K562 (cell line): ENCODE data around the gene LEPR. TPM values are rescaled to one million over a fixed set of nuclear protein-coding genes. Genes with fewer than 3 reads are reported as not detected.

Experiments used
- ARID3B ChIP-seq: fragments of 250-450 bp; sonication (Bioruptor Pico); IDR thresholded peaks from 2 replicates; pipeline ENCODE4 v1.4.0; 2020; ENCODE audit warnings: borderline replicate concordance
- ETV5 ChIP-seq: sonication (generic); formaldehyde crosslinking; IDR thresholded peaks from 2 replicates; pipeline ENCODE4 v1.4.0; 2020; ENCODE audit warnings: low read depth, mild to moderate bottlenecking, missing genetic modification reagents
- GATAD2B ChIP-seq: fragments of 450-650 bp; IDR thresholded peaks from 2 replicates; pipeline ENCODE4 v1.6.1; 2017; ENCODE audit warnings: mild to moderate bottlenecking, borderline replicate concordance
- HDAC1 ChIP-seq, 2 experiments: fragments of 450-650 bp; IDR thresholded peaks; 2 replicates each; pipeline ENCODE4 v1.6.1; 2016 to 2017; ENCODE audit warnings: inconsistent platforms in 1 of 2, mild to moderate bottlenecking in 1 of 2, moderate library complexity in 1 of 2
- HDAC6 ChIP-seq: IDR thresholded peaks from 2 replicates; pipeline ENCODE4 v1.6.1; 2012; ENCODE audit warnings: low read depth, mild to moderate bottlenecking, control low read depth, inconsistent platforms, low read length, moderate library complexity
- HMG20A ChIP-seq: fragments of 450-650 bp; formaldehyde crosslinking; conservative IDR thresholded peaks from 2 replicates; pipeline ENCODE4 v1.4.0; 2020; ENCODE audit warnings: mild to moderate bottlenecking, mixed read lengths
- MBD1 ChIP-seq: fragments of 250-450 bp; sonication (Bioruptor Pico); IDR thresholded peaks from 2 replicates; pipeline ENCODE4 v1.8.0; 2022; ENCODE audit warnings: inconsistent platforms
- NR2F6 ChIP-seq: fragments of 450-650 bp; formaldehyde crosslinking; IDR thresholded peaks from 2 replicates; pipeline ENCODE4 v1.4.0; 2020; ENCODE audit warnings: mild to moderate bottlenecking
- NR3C1 ChIP-seq: sonication (generic); formaldehyde crosslinking; IDR thresholded peaks from 2 replicates; pipeline ENCODE4 v1.8.1; 2022; ENCODE audit warnings: missing genetic modification reagents
- RAD51 ChIP-seq: fragments of 450-650 bp; IDR thresholded peaks from 2 replicates; pipeline ENCODE4 v1.7.1; 2016; ENCODE audit warnings: low read depth, mild to moderate bottlenecking, borderline replicate concordance
- SP1 ChIP-seq: sonication (generic); formaldehyde crosslinking; IDR thresholded peaks from 2 replicates; pipeline ENCODE4 v1.8.1; 2022; ENCODE audit warnings: mild to moderate bottlenecking, missing genetic modification reagents
- ZBTB26 ChIP-seq: fragments of 450-650 bp; formaldehyde crosslinking; IDR thresholded peaks from 2 replicates; pipeline ENCODE4 v1.4.0; 2022; ENCODE audit warnings: missing genetic modification characterization
- ZNF212 ChIP-seq: fragments of 450-650 bp; formaldehyde crosslinking; IDR thresholded peaks from 2 replicates; pipeline ENCODE4 v1.4.0; 2020; ENCODE audit warnings: mild to moderate bottlenecking
- ZNF57 ChIP-seq: fragments of 450-650 bp; formaldehyde crosslinking; IDR thresholded peaks from 2 replicates; pipeline ENCODE4 v1.4.0; 2020; ENCODE audit warnings: mild to moderate bottlenecking, moderate library complexity
- ZNF592 ChIP-seq: fragments of 450-650 bp; IDR thresholded peaks from 2 replicates; pipeline ENCODE4 v1.6.1; 2017; ENCODE audit warnings: antibody characterized with exemption, mild to moderate bottlenecking
- ZNF764 ChIP-seq: fragments of 250-450 bp; sonication (Bioruptor Pico); IDR thresholded peaks from 2 replicates; pipeline ENCODE4 v1.4.0; 2020; ENCODE audit warnings: low read depth, mild to moderate bottlenecking, moderate library complexity
- ZNF79 ChIP-seq: fragments of 250-450 bp; sonication (Bioruptor Pico); IDR thresholded peaks from 2 replicates; pipeline ENCODE4 v1.4.0; 2020; ENCODE audit warnings: low read depth, mild to moderate bottlenecking, moderate library complexity
- ZNF830 ChIP-seq: fragments of 250-450 bp; sonication (Bioruptor Pico); IDR thresholded peaks from 2 replicates; pipeline ENCODE4 v1.5.0; 2021; ENCODE audit warnings: mild to moderate bottlenecking
- polyA plus RNA-seq, 8 experiments: library from polyadenylated mRNA; depleted of rRNA in 4 of 8; stranded (reverse) in 5 of 8; unstranded in 3 of 8; fragments of >200 nt; fragmentation: Nextera tagmentation in 2 of 8; fragmentation: Illumina TruSeq in 1 of 8; extraction: Ambion mirVana in 2 of 8; extraction: Trizol in 1 of 8; gene quantifications; 2 replicates each; pipeline versions ENCODE4 v1.2.1 to v1.2.3, GENCODE V29; 2011 to 2014; ENCODE audit warnings: inconsistent platforms in 1 of 8, missing spikeins in 1 of 8
- total RNA-seq, 7 experiments: library from RNA; depleted of rRNA in 6 of 7; stranded (reverse); fragments of >200 nt in 6 of 7; fragmentation: Illumina TruSeq in 2 of 7; extraction: Trizol in 2 of 7; gene quantifications; 2 replicates each; pipeline versions ENCODE4 v1.2.1 to v1.2.3, GENCODE V29; 2011 to 2021; ENCODE audit warnings: low replicate concordance in 1 of 7

Gene LEPR
- total and polyA plus RNA-seq, 9 of the 15 experiments (the other 6 are each of a cell fraction or from before 2014, with no cell fraction given): 12.2 to 111 (median 43.1) TPM

- no peak for TF ChIP-seq HDAC6
- no peak for TF ChIP-seq ZNF592
- TF ChIP-seq ARID3B: no peak
- no peak for TF ChIP-seq ZNF57 (CRISPR knock-in tag)
- TF ChIP-seq ZNF830 (CRISPR knock-in tag): no peak
- TF ChIP-seq HMG20A: no peak
- peak; percentile 59 for TF ChIP-seq SP1 (CRISPR knock-in tag)
- TF ChIP-seq ZNF212 (CRISPR knock-in tag): no peak
- TF ChIP-seq NR2F6 (CRISPR knock-in tag): no peak
- TF ChIP-seq HDAC1 (IDR thresholded peaks at IDR 0.05): 0 out of 4 replicates have a peak, but pooled peaks of 1 of the 2 experiments have one; percentile 8
- no peak for TF ChIP-seq GATAD2B
- TF ChIP-seq NR3C1: no peak
- peak; percentile 81 for TF ChIP-seq RAD51
- TF ChIP-seq ZBTB26 (CRISPR knock-in tag): no peak
- no peak for TF ChIP-seq ETV5
- no peak for TF ChIP-seq MBD1 (CRISPR knock-in tag)
- no peak for TF ChIP-seq ZNF79 (CRISPR knock-in tag)
- no peak for TF ChIP-seq ZNF764 (CRISPR knock-in tag)
Observed at GRCh38 chr1:65422241-65423203, 2.1 kb downstream of the LEPR start (continued).
